Myocyte (in vitro differentiated cells): ENCODE measurements around the gene CDC25A. TPM values are rescaled to one million over a fixed set of nuclear protein-coding genes. Genes with fewer than 3 reads are reported as not detected.
"Not testable (repeated sequence)": the region's sequence is repeated elsewhere in the genome, so short reads cannot be mapped to it uniquely, and the experiment has no call there.

Experiments
- DNase-seq: peaks from one replicate; pipeline ENCODE4 v3.0.0-alpha.2; 2012; ENCODE audit warnings: low read depth
- polyA plus RNA-seq: library from polyadenylated mRNA; unstranded; fragments of >200 nt; gene quantifications from one replicate; pipeline ENCODE4 v1.2.1, GENCODE V29; 2012; ENCODE audit warnings: missing spikeins
- total RNA-seq: library from RNA; depleted of rRNA; stranded (reverse); fragments of >200 nt; gene quantifications from 2 replicates; pipeline ENCODE4 v1.2.3, GENCODE V29; 2014

Gene CDC25A
- total RNA-seq = 2.2 and 2.5 TPM in 2 replicates
- polyA plus RNA-seq = 0.62 TPM

DNA sequence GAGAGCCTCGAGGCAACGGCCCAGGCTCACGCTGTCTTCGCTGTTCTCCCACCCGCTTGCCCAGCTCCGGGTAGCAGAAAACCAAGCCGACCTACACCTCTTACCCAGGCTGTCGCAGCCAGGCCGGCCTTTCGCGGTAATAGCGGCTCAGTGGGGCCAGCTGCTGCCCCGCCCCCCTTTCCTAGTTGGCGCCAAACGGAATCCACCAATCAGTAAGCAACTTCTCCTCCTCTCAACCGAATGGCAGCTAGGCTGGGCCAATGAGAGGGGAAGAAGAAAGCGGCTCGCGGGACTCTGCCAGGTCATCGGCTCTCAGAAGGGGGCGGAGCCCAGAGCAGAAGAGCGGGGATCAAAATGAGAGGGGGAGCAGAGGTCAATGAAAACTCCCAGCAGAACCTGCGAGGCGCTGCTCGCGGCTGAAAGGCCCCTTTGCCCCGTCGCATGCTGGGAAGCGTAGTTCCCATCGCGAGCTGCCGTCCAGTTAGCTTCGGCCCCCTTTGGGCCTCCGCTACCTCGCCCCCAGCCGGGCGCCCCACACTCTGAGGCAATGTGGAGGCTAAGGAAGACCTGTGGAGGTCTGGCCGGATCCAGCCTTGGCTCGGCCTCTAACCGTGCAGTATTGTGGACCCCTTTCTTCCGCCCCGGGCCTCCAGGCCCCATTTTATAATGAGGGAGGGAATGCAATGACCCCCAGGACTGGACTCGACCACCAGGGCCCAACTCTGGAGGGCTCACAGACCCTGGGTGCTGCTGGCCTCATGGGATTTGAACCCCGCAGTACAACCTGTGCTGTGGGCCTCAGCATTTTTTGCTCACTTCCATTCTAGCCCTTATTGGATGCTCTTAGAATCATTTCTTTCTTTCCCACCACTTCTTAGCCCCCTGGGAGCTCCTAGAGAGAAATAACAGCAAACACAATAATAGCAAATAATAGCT lies at the start of gene CDC25A:
Gene CDC25A (minus strand): TSS at position 152 of the 936 bp plus-strand sequence. CDS start 470 bp downstream, outside the sequence.
- peak; percentile 99 for DNase-seq

GRCh38 chr3:48236531-48236930 lies 48.3 kb upstream of the CDC25A start:
- no peak for DNase-seq

DNA sequence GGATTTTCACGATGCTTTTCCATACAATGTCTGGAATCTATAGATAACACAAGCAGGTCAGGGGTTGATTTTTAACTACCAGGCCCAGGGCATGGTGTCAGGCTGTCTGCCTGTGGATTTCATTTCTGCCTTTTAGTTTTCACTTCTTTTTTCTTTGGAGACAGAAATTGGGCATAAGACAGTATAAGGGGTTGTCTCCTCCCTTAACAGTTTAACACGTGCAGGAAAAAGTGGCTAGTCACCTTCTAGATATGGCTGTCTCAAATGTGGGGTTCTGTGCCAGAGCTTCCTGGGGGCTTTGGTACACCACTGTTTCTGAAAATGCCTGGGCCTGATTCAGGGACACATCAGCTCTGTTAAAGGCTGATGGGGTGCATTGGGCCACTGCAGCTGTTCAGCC lies 45.3 kb upstream of the CDC25A start:
- DNase-seq = no peak

- peak; percentile 71 for DNase-seq
Observed at GRCh38 chr3:48232734-48233133, 44.5 kb upstream of the CDC25A start.

GRCh38 chr3:48232232-48232631 lies 44.0 kb upstream of the CDC25A start:
- no peak for DNase-seq

GRCh38 chr3:48226939-48227338 lies 38.7 kb upstream of the CDC25A start:
- no peak for DNase-seq

DNA sequence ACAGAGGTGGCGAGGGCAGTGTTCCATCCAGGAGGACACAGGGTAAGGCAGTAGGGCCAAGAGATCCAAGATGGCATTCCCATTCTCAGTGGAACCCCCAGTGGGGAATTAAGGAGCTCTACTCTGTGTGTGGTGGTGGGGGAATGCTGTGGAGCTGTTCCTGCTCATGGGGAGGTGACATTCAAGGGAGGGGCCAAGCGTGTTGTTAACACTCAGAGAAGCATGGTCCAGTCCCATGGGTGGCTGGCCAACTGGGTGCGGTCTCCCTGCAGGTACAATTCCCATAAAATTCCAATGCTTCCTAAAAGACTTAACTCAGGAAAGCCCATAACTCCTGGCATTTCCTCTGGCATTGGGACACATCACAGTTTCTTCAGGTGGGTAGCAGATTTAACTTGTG lies 37.4 kb upstream of the CDC25A start:
- no peak for DNase-seq

DNA sequence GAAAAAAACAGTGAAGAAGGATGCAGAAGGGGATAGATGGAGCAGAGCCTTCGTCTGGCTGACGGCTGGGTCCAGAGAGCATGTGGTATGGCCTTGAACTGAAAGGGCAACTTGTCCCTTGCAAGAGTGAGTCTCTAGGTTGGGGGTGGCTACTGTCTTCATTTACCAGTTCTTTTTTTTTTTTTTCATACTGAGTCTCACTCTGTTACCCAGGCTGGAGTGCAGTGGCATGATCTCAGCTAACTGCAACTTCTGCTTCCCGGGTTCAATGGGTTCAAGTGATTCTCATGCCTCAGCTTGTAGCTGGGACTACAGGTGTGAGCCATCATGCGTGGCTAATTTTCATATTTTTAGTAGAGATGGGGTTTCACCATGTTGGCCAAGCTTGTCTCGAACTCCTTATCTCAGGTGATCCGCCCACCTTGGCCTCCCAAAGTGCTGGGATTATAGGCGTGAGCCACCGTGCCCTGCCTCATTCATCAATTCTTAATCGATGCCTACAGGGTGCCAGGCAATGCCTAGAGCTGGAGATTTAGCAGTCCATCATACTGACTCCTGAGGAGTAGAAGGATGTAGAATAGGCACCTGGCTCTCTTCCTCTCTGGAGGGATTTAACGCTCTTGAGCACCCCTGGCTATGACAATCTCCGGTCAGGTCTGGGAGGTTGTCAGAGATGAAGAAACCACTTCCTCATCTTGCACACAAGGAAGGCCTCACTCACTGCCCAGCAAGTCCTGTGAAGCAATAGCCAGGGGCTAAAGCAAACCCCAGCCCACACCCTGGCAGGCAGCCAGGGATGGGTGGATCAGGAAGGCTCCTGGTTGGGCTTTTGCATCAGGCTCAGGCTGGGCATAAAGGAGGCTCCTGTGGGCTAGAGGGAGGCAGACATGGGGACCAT lies 34.6 kb upstream of the CDC25A start, which contains the start of gene CAMP:
Gene CAMP (plus strand): TSS at position 880 of the 898 bp plus-strand sequence. CDS start 17 bp downstream, at position 897.
- no peak for DNase-seq

- DNase-seq = no peak
Observed at GRCh38 chr3:48220746-48221145, 32.5 kb upstream of the CDC25A start.

DNA sequence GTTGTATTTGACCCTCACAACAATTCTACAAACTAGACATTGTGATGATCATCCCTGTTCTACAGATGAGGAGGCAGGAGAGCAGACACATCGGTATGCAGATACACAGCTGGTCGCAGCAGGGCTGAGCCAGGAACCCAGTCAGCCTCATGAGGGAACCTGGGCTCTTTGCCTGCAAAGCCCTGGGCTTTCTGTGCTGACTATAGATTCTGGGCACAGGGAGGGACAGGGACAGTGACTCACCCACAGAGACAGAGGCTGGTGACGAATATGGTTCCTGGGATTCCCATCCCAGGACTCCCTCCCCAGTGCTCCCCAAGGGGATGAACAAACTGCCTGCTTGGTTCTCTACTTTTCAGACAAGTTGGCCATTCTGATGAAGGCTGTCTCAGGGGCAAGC lies 31.3 kb upstream of the CDC25A start:
- no peak for DNase-seq

- DNase-seq = no peak
Observed at GRCh38 chr3:48218537-48218936, 30.3 kb upstream of the CDC25A start.

DNA sequence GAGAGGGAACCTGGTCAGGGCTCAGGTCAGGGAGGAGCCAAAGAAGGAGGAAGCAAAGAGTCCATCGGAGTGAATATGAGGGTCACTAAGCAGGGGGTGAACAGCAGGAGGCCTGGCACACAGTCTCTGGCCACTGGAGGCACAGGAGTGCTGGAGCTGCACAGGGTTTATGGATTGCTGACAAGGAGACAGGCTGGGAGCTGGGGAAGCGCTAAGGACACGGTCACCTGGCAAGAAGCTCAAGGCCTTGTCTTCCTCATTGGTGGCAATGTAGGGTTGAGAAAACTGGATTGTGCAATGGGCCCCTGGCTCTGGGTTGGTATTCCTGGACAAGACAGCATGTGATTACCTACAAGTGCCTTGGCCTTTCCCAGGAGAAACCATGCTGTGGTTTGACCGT lies 29.2 kb upstream of the CDC25A start:
- DNase-seq = no peak

GRCh38 chr3:48215876-48216275 lies 27.7 kb upstream of the CDC25A start:
- no peak for DNase-seq

DNA sequence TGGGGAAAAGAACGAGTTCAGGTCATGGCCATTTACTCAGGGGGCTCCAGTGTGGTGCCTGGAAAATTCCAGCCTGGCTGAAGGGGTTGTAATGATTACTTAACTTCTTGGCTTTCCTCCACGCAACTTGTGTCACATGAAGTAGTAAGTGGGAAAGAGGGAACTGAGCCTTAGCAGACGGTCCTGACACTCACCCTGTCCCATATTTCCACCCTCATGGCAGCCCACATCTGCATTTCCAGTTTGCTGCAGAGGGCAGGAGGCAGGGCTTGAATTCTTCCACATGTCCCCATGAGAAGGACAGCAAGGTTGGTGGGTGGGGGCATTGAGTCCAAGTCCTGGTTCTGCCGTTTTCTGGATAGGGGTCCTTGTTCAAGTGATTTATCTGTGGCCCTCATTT lies 27.2 kb upstream of the CDC25A start:
- DNase-seq = peak; percentile 19

DNA sequence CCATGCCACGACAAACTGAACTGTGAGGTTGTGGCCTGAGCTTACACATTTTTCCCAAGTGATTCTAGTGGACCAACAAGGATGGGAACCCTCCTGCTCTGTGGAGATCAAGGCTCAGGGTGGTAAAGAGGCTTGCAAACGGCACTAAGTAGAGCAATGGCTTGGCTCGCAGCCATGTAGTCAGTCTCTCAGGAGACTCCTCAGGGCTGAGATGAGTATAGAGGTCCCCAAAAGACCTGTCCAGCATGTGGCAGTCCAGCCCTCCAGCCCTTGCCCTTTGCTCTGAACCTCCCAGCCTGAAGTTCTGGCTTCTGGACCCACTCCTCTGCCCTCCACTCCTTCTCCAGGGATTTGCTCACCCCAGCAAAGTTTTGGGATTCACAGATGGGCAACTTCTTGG lies 26.8 kb upstream of the CDC25A start:
- DNase-seq = no peak

GRCh38 chr3:48214225-48214624 lies 26.0 kb upstream of the CDC25A start:
- no peak for DNase-seq

- not testable (repeated sequence) for DNase-seq
Observed at GRCh38 chr3:48211776-48212175, 23.6 kb upstream of the CDC25A start.

GRCh38 chr3:48210534-48210933 lies 22.3 kb upstream of the CDC25A start:
- DNase-seq = not testable (repeated sequence)

GRCh38 chr3:48209445-48209844 lies 21.2 kb upstream of the CDC25A start:
- no peak for DNase-seq

GRCh38 chr3:48208076-48208475 lies 19.9 kb upstream of the CDC25A start:
- DNase-seq = no peak

DNA sequence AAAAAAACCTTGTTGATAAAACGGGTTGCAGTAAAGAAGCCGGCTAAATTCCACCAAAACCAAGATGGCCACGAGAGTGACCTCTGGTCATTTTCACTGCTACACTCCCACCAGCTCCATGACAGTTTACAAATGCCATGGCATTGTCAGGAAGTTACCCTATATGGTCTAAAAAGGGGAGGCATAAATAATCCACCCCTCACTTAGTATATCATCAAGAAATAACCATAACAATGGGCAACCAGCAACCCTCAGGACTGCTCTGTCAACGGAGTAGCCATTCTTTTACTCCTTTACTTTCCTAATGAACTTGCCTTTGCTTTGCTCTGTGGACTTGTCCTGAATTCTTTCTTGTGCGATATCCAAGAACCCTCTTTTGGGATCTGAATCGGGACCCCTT lies 14.4 kb upstream of the CDC25A start:
- DNase-seq = no peak

- DNase-seq = no peak
Observed at GRCh38 chr3:48199117-48199516, 10.9 kb upstream of the CDC25A start.
